GM20000 (cell line): ENCODE data around the gene MX1.

Experiments used
- DNase-seq: peaks from one replicate; pipeline ENCODE4 v3.0.0; 2012; ENCODE audit warnings: low spot score
- CTCF ChIP-seq: IDR thresholded peaks from 2 replicates; pipeline ENCODE4 v1.5.1; 2012; ENCODE audit warnings: mild to moderate bottlenecking, control low read depth; ENCODE audit errors: extremely low read depth, missing control alignments

MX1 gene

GRCh38 chr21:41399246-41399800 is 26.7 kb upstream of the MX1 start:
- DNase-seq, result no peak
- no peak for TF ChIP-seq CTCF

DNA sequence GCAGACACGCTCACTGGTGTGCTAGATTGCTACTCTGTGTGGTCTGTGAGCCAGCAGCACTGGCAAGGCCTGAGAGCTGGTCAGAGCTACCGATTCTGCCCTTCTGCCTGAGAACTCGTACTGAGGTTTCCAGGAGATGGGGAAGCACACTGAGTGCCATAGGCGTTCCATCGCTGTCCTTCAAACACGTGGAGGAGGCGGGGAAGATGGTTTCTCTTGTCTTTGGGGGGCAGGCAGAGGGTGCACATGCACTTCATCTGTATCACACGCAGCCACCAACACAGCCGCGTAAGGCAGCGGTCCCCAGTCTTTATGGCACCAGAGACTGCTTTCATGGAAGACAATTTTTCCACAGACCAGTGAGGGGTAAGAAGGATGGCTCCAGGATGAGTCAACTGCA is 23.8 kb upstream of the MX1 start:
- no peak for TF ChIP-seq CTCF
- no peak for DNase-seq

GRCh38 chr21:41402796-41403195 is 23.2 kb upstream of the MX1 start:
- DNase-seq, result no peak
- no peak for TF ChIP-seq CTCF

GRCh38 chr21:41403331-41403730 is 22.7 kb upstream of the MX1 start:
- no peak for TF ChIP-seq CTCF

DNA sequence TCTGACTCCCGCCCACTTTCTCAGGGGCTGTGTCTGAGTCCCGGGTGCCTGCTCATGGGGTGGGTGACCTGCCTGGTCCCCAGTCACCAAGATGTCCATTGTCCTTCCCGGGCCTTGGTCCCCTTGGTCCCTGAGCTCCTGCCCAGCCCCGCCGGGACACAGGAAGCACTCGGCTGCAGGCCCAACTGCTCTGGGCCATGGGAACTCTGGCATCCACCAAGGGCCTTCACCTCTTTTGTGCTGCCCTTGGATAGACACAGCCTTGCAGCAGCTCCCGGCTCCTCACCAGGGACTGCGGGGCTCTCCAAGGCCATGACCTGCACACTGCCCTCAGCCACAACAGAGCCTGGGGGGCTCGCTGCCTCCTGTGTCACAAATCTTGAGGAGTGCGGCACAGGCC is 22.1 kb upstream of the MX1 start:
- no peak for DNase-seq
- no peak for TF ChIP-seq CTCF

More at GRCh38 chr21:41403331-41403730, 22.7 kb upstream of the MX1 start:
- DNase-seq, result no peak

DNA sequence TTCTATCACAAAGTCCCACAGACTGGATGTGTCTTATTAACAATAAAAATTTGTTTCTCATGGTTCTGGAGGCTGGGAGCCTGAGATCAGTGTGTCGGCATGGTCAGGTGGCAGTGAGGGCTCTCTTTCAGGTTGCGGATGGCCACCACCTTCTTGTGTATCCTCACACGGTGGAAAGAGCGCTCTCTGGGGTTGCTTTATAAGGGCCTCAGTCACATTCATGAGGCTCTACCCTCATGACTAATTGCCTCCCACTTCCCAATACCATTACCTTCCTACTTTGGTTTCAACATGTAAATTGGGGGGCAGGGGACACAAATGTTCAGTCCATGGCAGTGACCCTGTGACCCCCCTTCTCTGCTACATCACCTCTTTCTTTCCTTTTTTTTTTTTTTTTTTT is 20.7 kb upstream of the MX1 start:
- DNase-seq, result no peak
- no peak for TF ChIP-seq CTCF

DNA sequence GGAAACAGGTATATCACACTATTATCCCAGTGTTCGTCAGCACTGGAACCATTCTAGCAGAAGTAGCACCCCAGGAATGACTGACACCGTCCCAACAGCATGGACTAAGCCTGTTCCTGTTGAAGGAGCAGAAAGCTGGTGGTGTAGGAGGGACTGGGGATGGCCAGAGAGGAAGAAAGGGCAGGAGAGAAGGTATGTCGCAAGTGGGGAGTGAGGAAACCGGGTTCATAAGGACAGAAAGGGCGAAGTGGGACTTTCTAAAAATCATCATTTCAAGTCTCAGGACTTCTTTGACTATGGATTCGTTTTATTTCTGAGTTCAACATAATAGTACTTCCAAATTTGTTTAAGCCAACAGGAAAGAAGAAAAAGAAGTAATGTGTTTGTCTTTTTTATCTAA is 19.7 kb upstream of the MX1 start:
- no peak for DNase-seq
- no peak for TF ChIP-seq CTCF
